Measurements from ENCODE around the gene CELF4.

CELF4 gene

GRCh38 chr18:37266290-37266689 lies 299.3 kb downstream of the CELF4 start:
- DNase-seq (ENCODE audit: low read depth in 2 of 2, low spot score in 1 of 2) = no peak

GRCh38 chr18:37265382-37265781 lies 300.2 kb downstream of the CELF4 start:
- no peak for DNase-seq (ENCODE audit: low read depth in 2 of 2, low spot score in 1 of 2)

DNA sequence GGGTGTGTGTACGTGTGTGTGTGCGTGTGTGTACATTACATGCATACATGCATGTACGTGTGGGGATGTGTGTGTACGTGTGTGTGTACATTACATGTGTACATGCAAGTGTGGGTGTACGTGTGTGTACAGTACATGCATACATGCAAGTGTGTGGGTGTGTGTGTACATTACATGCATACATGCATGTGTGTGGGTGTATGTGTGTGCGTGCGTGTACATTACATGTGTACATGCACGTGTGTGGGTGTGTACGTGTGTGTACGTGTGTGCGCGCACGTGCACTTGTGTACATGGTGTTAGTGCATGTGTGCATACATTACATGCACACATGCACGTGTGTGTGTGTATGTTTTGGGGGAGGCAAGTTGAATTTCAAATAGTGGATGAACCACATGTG lies 300.6 kb downstream of the CELF4 start:
- DNase-seq (ENCODE audit: low read depth in 2 of 2, low spot score in 1 of 2) = no peak

GRCh38 chr18:37261988-37262387 lies 303.6 kb downstream of the CELF4 start:
- DNase-seq (ENCODE audit: low read depth in 2 of 2, low spot score in 1 of 2) = no peak

DNA sequence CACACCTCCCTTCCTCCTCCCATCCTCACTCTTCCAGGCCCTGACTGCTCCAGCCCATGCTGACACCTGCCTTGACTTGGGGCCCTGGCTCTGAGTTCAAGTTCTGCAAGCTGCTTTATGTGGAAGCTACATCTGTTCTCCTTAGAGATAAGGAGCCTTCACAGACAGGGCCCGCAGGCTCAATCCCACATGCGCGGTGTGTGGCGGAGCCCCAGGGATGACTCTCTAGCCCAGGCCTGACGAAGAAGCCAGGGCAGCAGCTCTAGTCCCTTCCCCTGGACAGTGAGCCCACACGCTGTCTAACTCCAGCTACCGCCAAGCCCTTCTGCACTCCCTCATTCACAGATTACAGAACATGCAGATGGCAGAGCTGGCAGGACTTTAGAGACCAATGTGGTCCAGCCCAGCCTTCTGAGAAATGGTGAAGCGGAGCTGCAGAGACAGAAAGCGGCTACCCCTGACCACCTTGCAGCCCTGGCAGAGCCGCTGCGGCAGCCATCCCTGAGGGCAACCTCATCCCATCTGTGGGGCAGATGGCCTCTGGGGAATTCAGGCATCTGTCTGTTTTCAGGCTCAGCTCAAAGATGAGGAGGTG lies 304.3 kb downstream of the CELF4 start:
- no peak for DNase-seq (ENCODE audit: low read depth in 2 of 2, low spot score in 1 of 2)

DNA sequence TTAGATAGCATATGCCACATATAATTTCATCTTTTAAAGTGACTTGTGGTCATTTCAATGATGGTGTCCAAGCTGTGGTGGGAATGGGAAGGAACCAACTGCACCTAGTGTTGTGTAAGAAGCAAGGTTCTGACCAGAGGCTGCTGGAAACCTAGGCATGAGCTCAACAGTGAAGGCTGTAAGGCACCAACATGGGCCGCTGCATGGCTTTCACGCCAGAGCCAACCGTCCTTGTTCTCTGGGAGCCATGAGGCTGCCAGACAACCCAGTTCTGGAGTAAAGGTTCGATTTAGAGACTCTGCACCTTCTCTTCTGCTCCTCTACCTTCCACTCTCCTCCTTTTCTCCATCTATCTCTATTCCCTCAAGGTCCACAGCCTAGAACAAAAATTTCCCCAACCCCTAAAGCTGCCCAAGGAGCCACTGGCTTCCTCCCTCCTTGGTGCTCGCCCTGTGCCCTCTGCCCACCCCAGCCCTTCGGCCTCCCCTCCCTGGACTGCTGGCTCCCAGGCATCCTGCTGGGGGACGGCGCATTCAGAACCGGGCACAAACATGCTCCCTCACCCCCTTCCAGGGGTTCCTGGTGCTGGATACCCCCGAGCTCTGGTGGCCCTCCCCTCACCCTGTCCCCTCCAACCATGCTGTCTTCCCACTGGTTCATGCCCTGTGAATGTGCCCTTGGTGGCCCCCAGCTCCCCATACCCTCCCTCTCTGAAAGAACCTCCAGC lies 305.1 kb downstream of the CELF4 start:
- DNase-seq (ENCODE audit: low read depth in 2 of 2, low spot score in 1 of 2) = no peak

DNA sequence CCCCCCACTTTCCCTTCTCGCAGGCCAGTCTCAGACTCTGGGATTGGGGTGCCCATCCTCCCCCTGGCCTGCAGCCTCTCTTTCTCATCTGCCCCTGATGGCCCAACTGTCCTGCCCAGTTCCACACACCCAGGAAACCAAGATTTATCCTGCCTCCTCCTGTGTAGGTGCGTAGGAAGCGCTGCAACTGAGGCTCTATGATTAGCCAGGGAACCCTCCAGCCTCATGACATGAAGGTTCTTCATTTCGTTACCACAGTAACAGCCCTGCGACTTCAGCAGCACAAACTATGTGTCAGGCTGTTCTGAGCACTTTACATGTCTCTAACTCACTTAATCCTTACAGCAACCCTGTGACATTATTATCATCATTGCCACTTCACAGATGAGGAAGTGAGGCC lies 305.9 kb downstream of the CELF4 start:
- no peak for DNase-seq (ENCODE audit: low read depth in 2 of 2, low spot score in 1 of 2)

GRCh38 chr18:37258819-37259218 lies 306.8 kb downstream of the CELF4 start:
- DNase-seq (ENCODE audit: low read depth in 2 of 2, low spot score in 1 of 2) = no peak

- no peak for DNase-seq (ENCODE audit: low read depth in 2 of 2, low spot score in 1 of 2)
Observed at GRCh38 chr18:37258131-37258530, 307.5 kb downstream of the CELF4 start.

DNA sequence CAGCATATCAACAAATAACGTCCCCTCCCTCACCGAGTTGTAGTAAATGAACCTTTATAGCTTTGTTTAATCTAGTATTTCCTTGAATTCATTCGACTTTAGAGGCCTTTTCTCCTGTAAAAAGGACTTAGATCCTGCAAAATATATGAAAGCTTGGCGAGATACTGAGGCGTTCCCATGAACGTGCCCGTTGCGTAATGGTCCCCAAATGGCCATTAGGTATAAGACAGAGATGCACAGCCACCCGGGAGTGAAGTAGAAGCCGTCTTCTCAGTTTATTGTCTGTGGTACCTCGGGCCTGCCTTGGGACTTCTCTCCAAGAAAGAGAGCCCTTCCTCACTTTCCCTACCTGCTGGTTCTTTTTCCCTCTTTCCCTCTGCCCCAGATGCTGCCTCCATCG lies 310.6 kb downstream of the CELF4 start:
- DNase-seq (ENCODE audit: low read depth in 2 of 2, low spot score in 1 of 2) = no peak

GRCh38 chr18:37254236-37254754 lies 311.3 kb downstream of the CELF4 start:
- DNase-seq (ENCODE audit: low read depth in 2 of 2, low spot score in 1 of 2) = no peak

DNA sequence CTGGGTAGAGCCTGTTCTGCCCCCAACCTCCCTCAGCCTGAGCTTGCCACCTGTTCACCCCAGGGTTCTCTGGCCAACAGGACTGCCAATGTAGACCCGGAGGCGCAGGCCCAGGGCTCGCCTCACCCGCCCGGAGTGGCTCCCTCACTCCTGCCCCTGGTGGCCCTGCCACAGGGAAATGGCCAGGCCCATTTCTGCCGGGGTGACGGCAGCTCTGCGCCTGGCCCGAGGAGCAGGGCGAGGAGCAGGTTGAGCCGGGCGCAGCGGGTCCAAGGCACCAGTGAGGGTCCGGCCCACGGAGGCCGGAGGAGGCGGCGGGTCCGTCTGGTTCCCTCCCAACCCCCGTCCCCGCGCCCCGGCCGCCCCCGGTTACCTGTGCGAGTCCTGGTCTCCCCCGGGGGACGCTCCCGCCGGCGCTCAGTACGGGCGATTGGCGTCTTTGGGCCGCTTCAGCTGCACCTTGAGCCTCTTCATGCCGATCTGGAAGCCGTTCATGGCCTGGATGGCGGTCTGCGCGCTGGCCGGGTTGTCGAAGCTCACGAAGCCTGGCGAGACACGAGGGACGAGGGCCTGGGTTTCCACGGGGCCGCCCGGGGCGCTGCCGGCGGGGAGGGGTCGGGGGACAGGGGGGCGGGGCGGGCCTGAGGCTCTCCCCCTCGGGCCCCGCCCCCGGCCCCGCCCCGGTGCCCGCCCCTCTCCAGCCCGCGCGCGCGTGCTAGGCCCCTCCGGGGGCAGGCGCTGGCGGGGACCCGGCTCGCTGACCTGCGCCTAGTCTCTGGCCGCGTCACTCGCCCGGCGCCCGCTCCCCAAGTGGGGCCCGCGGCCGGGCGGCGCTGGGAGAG lies 312.0 kb downstream of the CELF4 start:
- DNase-seq (ENCODE audit: low read depth in 2 of 2, low spot score in 1 of 2) = no peak

GRCh38 chr18:37252854-37253393 lies 312.7 kb downstream of the CELF4 start:
- DNase-seq (ENCODE audit: low read depth in 2 of 2, low spot score in 1 of 2) = no peak

DNA sequence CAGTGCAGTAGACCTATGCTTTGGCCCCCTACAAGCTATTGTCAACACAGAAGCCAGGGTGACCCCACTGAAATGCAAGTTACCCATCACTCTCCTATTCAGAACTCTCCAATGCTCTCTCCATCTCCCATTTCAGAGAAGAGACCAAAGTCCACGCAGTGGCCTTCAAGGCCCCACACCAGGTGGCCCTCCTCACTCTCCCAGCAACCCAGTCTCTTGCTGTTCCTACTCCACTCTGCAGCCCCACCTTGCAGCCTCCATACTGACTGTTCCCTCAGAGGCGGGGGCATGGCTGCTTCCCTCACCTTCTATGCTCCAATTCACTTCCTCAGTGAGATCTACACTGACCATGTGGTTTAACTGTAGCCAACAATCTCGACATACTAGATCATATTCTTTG lies 313.3 kb downstream of the CELF4 start:
- no peak for DNase-seq (ENCODE audit: low read depth in 2 of 2, low spot score in 1 of 2)

GRCh38 chr18:37251679-37252078 lies 313.9 kb downstream of the CELF4 start:
- DNase-seq (ENCODE audit: low read depth in 2 of 2, low spot score in 1 of 2) = no peak

- DNase-seq (ENCODE audit: low read depth in 2 of 2, low spot score in 1 of 2) = no peak
Observed at GRCh38 chr18:37249895-37250618, 315.5 kb downstream of the CELF4 start.

- DNase-seq (ENCODE audit: low read depth in 2 of 2, low spot score in 1 of 2) = no peak
Observed at GRCh38 chr18:37249171-37249886, 316.3 kb downstream of the CELF4 start.

DNA sequence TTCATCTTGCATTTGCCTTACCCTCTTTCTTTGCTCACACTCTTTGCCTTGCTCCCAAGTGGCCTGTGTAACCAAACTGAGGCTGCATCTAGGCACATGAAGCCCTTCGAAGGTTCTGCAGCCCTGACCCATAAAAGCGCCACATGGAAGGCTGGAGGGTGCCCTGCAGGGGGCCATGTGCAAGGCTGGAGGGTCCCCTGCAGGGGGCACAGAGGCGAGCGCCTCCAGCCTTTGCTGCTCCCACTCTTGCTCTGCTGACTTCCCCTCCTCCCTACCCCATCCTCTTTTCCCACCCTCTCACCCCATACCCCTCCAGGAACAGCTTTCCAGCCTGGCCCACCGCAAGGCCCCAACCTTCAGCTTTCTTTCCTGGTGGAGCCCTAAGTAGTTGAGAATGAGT lies 317.3 kb downstream of the CELF4 start:
- DNase-seq (ENCODE audit: low read depth in 2 of 2, low spot score in 1 of 2) = no peak

- DNase-seq (ENCODE audit: low read depth in 2 of 2, low spot score in 1 of 2) = no peak
Observed at GRCh38 chr18:37247497-37248161, 318.0 kb downstream of the CELF4 start.
